Testis (tissue), 3 donors: ENCODE results near the gene PRSS16. TPM values are rescaled to one million over a fixed set of nuclear protein-coding genes. Genes with fewer than 3 reads are reported as not detected.

Source experiments
- DNase-seq: peaks from one replicate; pipeline ENCODE4 v3.0.0-alpha.2; 2019
- H3K27ac ChIP-seq, 2 donors: fragments of 200-600 bp; sonication (generic); one replicate each; pipeline ENCODE4 v1.5.1; 2019
- H3K27me3 ChIP-seq: fragments of 200-600 bp; sonication (generic); one replicate; pipeline ENCODE4 v1.5.1; 2019
- H3K36me3 ChIP-seq: fragments of 200-600 bp; sonication (generic); one replicate; pipeline ENCODE4 v1.5.1; 2017; ENCODE audit warnings: low read depth; ENCODE audit errors: missing control alignments
- H3K4me1 ChIP-seq: fragments of 200-600 bp; sonication (generic); one replicate; pipeline ENCODE4 v1.5.1; 2019
- H3K4me3 ChIP-seq, 2 donors: fragments of 200-600 bp; sonication (generic); one replicate each; pipeline ENCODE4 v1.5.1; 2017 to 2019
- H3K9me3 ChIP-seq: fragments of 200-600 bp; sonication (generic); one replicate; pipeline ENCODE4 v1.5.1; 2017
- POLR2A ChIP-seq: fragments of 450-650 bp; IDR thresholded peaks from one replicate; pipeline ENCODE4 v1.6.1; 2017; ENCODE audit warnings: antibody characterized with exemption, mild to moderate bottlenecking, moderate library complexity
- WGBS, 2 donors: methylation state at CpG; one replicate each; pipeline ENCODE4 v1.1.5; 2018; 5-methylcytosine and 5-hydroxymethylcytosine counted together
- intact Hi-C: fragments of 100-400 bp; cut with DNase I; formaldehyde crosslinking; loops from one replicate; pipeline ENCODE4 v1.15.1; 2023; ENCODE audit warnings: low total_unique reads
- polyA plus RNA-seq: library from polyadenylated mRNA; stranded (reverse); fragments of 350-450 nt; fragmentation: Illumina TruSeq; extraction: RNeasy Lipid Tissue Mini Kit (QIAGEN cat#74804); gene quantifications from one replicate; pipeline ENCODE4 v1.2.3, GENCODE V29; 2014; ENCODE audit warnings: low read depth, low replicate concordance; ENCODE audit not compliant: insufficient read depth
- total RNA-seq, 2 donors: library from RNA; depleted of rRNA; stranded (reverse); fragments of >200 nt; gene quantifications; one replicate each; pipeline ENCODE4 v1.2.3, GENCODE V29; 2016
- TF ChIP-seq, protein P1 (sequence below), 3 experiments: fragments of 450-650 bp in 2 of 3; fragments of 200-600 bp in 1 of 3; sonication (generic) in 1 of 3; IDR thresholded peaks; one replicate each; pipeline ENCODE4 v1.5.1; 2016 to 2019; ENCODE audit warnings: antibody characterized with exemption in 3 of 3, mild to moderate bottlenecking in 2 of 3, moderate library complexity in 1 of 3

Gene PRSS16
- total and polyA plus RNA-seq, 3 donors from 2014 or later, result 4.5 to 8.6 (median 7.9) TPM

DNA sequence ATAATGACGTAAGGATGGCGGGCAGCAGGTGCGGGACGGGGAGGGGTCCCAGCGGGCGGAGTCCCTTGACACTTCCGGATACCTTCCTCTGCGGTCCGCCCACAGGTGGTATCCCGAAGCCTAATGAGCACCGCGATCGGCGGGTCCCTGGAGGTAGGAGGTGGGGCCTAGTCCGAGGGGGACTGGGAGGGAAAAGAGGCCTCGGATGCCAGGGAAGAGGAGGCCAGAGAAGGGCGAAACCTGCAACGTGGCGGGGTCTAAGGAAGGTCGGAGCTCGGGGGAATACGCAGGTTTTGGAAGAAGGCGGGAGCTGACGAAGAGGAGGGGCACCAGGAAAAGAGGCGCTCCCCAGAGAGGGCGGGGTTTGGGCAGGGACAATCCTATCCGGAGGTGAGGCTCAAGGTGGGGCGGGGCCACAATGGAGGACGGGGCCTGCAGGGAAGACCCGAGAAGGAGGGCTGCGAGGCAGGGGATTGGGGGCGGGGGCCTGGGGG lies 3.7 kb downstream of the PRSS16 start:
- H3K9me3 ChIP-seq, result no peaks in the 10 kb centered on the region
- H3K4me1 ChIP-seq, result no peaks in the 10 kb centered on the region
- 0 to 1% methylated on average over 30 to 32 of the region's 32 CpGs for WGBS, 2 donors
- H3K27me3 ChIP-seq, result no peaks in the 10 kb centered on the region
- DNase-seq, result peak; percentile 93
- TF ChIP-seq POLR2A, result no peak
- TF ChIP-seq, protein P1, sequence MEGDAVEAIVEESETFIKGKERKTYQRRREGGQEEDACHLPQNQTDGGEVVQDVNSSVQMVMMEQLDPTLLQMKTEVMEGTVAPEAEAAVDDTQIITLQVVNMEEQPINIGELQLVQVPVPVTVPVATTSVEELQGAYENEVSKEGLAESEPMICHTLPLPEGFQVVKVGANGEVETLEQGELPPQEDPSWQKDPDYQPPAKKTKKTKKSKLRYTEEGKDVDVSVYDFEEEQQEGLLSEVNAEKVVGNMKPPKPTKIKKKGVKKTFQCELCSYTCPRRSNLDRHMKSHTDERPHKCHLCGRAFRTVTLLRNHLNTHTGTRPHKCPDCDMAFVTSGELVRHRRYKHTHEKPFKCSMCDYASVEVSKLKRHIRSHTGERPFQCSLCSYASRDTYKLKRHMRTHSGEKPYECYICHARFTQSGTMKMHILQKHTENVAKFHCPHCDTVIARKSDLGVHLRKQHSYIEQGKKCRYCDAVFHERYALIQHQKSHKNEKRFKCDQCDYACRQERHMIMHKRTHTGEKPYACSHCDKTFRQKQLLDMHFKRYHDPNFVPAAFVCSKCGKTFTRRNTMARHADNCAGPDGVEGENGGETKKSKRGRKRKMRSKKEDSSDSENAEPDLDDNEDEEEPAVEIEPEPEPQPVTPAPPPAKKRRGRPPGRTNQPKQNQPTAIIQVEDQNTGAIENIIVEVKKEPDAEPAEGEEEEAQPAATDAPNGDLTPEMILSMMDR (IDR thresholded peaks at IDR 0.05), result no peak
- intact Hi-C loops, result no loop called here
- H3K36me3 ChIP-seq, result no peaks in the 10 kb centered on the region
- H3K27ac ChIP-seq, result no peak overlapping the region
- peak overlapping the region; percentile 42 to 69 for H3K4me3 ChIP-seq

DNA sequence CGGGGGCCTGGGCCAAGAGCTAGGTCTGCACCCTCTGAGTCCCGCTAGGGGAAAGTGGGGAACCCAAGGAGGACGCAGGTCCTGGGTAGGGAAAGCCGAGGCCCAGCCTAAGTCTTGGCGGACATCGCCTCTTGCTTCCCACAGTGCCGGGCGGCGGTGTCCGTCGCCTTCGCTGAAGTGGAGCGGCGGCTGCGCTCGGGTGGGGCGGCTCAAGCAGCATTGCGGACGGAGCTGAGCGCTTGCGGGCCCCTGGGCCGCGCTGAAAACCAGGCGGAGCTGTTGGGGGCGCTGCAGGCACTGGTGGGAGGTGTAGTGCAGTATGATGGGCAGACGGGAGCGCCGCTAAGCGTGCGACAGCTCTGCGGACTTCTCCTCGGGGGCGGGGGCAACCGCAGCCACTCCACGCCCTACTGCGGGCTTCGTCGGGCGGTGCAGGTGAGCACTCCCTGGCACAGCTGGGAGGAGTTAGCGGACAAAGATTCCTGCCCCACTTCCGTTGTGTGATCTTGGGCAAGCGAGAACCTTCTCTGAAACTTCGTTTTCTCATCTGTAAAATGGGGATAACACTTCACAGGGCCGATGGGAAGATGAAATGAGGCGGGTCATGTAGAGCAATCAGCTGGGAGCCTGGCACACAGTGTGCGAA lies 4.2 kb downstream of the PRSS16 start:
- Histone ChIP-seq H3K27ac (no peak overlapping the region), H3K27me3 (no peaks in the 10 kb centered on the region), H3K36me3 (no peaks in the 10 kb centered on the region), H3K9me3 (no peaks in the 10 kb centered on the region), H3K4me1 (no peaks in the 10 kb centered on the region), H3K4me3 (peak overlapping the region; percentile 42 to 69)
- no peak for TF ChIP-seq POLR2A
- TF ChIP-seq, protein P1 (IDR thresholded peaks at IDR 0.05), result peak in 1 of 3 experiments; percentile 17
- 2 to 3% methylated on average over 14 to 46 of the region's 46 CpGs for WGBS, 2 donors
- peak; percentile 89 for DNase-seq
- intact Hi-C loops, result no loop called here

DNA sequence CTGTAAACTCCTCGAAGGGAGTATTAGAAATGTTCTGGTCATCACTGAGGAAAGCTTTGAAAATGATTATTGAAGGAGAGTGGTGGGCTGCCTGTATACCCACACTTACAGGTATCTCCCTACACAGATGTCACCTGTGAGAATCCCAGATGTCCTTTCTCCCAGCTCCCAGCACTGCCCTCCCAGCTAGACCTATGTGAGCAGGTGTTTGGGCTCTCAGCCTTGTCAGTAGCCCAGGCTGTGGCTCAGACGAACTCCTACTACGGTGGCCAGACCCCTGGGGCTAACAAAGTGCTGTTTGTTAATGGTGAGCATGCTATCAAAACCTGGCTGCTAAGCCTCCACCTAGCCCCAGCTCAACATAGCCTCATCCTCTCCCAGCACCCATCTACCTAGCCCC lies 7.1 kb downstream of the PRSS16 start:
- 65 to 86% methylated on average over 3 of the region's 3 CpGs for WGBS, 2 donors
- TF ChIP-seq, protein P1 (IDR thresholded peaks at IDR 0.05), result no peak
- TF ChIP-seq POLR2A, result no peak
- no peak for DNase-seq
- no peaks in the 10 kb centered on the region for H3K4me1 ChIP-seq
- no peaks in the 10 kb centered on the region for H3K36me3 ChIP-seq
- no peaks in the 10 kb centered on the region for H3K9me3 ChIP-seq
- intact Hi-C loops, result no loop called here
- no peaks in the 10 kb centered on the region for H3K27me3 ChIP-seq
- H3K27ac ChIP-seq, result no peak overlapping the region
- H3K4me3 ChIP-seq, result no peak overlapping the region

DNA sequence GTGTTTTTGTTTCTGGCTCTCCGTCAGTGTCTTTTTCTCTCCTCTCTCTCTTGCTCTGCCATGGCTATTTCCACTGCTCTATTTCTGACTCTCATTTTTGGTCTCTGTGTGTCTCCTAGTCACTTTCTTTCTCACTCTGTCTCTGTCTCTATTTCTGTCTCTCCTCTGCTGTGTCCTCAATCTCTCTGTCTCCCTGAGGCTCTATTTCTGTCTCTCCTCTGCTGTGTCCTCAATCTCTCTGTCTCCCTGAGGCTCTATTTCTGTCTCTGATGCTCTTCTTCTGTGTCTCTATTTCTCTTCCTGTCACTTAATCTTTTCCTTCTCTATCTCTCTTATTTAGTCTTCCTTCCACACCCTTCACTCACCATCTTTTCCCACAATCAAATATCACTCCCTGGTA lies 8.4 kb downstream of the PRSS16 start:
- H3K27me3 ChIP-seq, result no peaks in the 10 kb centered on the region
- no peak for DNase-seq
- no peaks in the 10 kb centered on the region for H3K36me3 ChIP-seq
- no peaks in the 10 kb centered on the region for H3K4me1 ChIP-seq
- H3K27ac ChIP-seq, result no peak overlapping the region
- no peaks in the 10 kb centered on the region for H3K9me3 ChIP-seq
- intact Hi-C loops, result no loop called here
- WGBS, 2 donors, result 56 to 80% methylated on average over 1 of the region's 1 CpG
- H3K4me3 ChIP-seq, result no peak overlapping the region
- TF ChIP-seq, protein P1 (IDR thresholded peaks at IDR 0.05), result no peak
- TF ChIP-seq POLR2A, result no peak

DNA sequence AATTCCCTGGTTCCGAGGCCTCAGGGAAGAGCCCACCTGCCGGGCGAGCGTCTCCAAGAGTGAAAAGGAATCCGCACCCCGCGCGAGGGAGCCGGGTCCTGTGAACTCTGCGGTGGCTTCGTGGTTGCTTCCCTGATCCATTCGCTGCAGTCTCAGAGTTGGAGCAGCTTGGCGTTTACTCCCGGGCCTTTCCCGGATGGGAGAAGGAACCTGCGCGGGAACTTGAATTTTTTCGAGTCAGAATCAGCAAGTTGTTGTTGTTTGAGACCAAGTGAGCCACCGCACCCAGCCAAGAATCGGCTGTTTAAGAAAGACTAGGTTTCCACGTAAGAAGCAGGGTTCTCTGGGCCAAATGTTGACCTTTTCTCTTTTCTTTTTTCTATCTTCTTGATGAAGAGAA lies 12.9 kb downstream of the PRSS16 start:
- Histone ChIP-seq H3K4me3 (peak overlapping the region; percentile 6 to 38), H3K36me3 (no peaks in the 10 kb centered on the region), H3K9me3 (no peaks in the 10 kb centered on the region), H3K4me1 (no peaks in the 10 kb centered on the region), H3K27ac (no peak overlapping the region), H3K27me3 (no peaks in the 10 kb centered on the region)
- 3 to 5% methylated on average over 21 of the region's 21 CpGs for WGBS, 2 donors
- no peak for DNase-seq
- TF ChIP-seq POLR2A, result no peak
- TF ChIP-seq, protein P1 (IDR thresholded peaks at IDR 0.05), result no peak
- intact Hi-C loops, result no loop called here
